Lung (tissue), 12 donors: ENCODE measurements around the gene FAM120AOS. TPM values are rescaled to one million over a fixed set of nuclear protein-coding genes. Genes with fewer than 3 reads are reported as not detected.

Source experiments
- ATAC-seq: fragments of 200-7000 bp; cut with Tn5 transposase; one replicate; pipeline ENCODE4 v1.9.1; 2020; ENCODE audit warnings: moderate number of reproducible peaks; ENCODE audit not compliant: insufficient read depth, low FRiP score
- DNase-seq, 3 donors: peaks; one replicate each; pipeline ENCODE4 v3.0.0-alpha.2; 2013 to 2017
- H3K27ac ChIP-seq, 2 donors: one replicate each; pipeline ENCODE4 v1.5.1; 2013; ENCODE audit warnings: mild to moderate bottlenecking in 2 of 2, moderate library complexity in 2 of 2, control low read depth in 1 of 2, inconsistent platforms in 1 of 2, low read depth in 1 of 2, low read length in 1 of 2
- H3K27me3 ChIP-seq, 3 donors: one replicate each; pipeline ENCODE4 v1.5.1; 2013; ENCODE audit warnings: low read length in 2 of 3; ENCODE audit not compliant: control insufficient read depth in 3 of 3, insufficient read depth in 3 of 3
- H3K36me3 ChIP-seq, 4 donors: one replicate each; pipeline ENCODE4 v1.5.1; 2013; ENCODE audit warnings: low read length in 4 of 4, mild to moderate bottlenecking in 1 of 4, moderate library complexity in 1 of 4; ENCODE audit not compliant: control insufficient read depth in 4 of 4, insufficient read depth in 4 of 4
- H3K4me1 ChIP-seq, 5 donors: one replicate each; pipeline ENCODE4 v1.5.1; 2013; ENCODE audit warnings: low read length in 5 of 5, mild to moderate bottlenecking in 2 of 5, moderate library complexity in 1 of 5; ENCODE audit not compliant: control insufficient read depth in 5 of 5, insufficient read depth in 5 of 5
- H3K4me3 ChIP-seq: one replicate; pipeline ENCODE4 v1.5.1; 2013; ENCODE audit warnings: mild to moderate bottlenecking, control low read depth, moderate library complexity
- H3K9ac ChIP-seq, 2 donors: one replicate each; pipeline ENCODE4 v1.5.1; 2013; ENCODE audit warnings: low read length in 2 of 2, control low read depth in 1 of 2; ENCODE audit not compliant: insufficient read depth in 1 of 2
- H3K9me3 ChIP-seq, 4 donors: one replicate each; pipeline ENCODE4 v1.5.1; 2013; ENCODE audit warnings: low read length in 3 of 4, mild to moderate bottlenecking in 1 of 4, moderate library complexity in 1 of 4; ENCODE audit not compliant: control insufficient read depth in 4 of 4, insufficient read depth in 3 of 4
- CTCF ChIP-seq: IDR thresholded peaks from 2 replicates; pipeline ENCODE4 v1.5.1; 2012; ENCODE audit warnings: mild to moderate bottlenecking; ENCODE audit errors: control extremely low read depth, extremely low read depth
- WGBS, 2 donors: extraction: QIAGEN DNeasy Blood & Tissue Kit; methylation state at CpG; one replicate each; pipeline ENCODE4 v1.1.7; 2013; 5-methylcytosine and 5-hydroxymethylcytosine counted together
- polyA plus RNA-seq, 2 donors: library from polyadenylated mRNA; stranded (reverse); fragments of 200-250 nt; gene quantifications; one replicate each; pipeline ENCODE4 v1.2.1, GENCODE V29; 2013
- total RNA-seq, 2 donors: library from RNA; depleted of rRNA in 1 of 2; stranded (reverse); fragments of >200 nt in 1 of 2; gene quantifications; one replicate each; pipeline ENCODE4 v1.2.1, GENCODE V29; 2014 to 2021
- donor health status: control.
- donor health status: control.
- donor health status: Bipolar disorder and iron deficiency.
- donor health status: healthy.
- donor health status: DM: yes; HTN: yes; CAD: no.

Gene FAM120AOS
- total and polyA plus RNA-seq, 4 donors: 27.2 to 51.6 (median 36.5) TPM

DNA sequence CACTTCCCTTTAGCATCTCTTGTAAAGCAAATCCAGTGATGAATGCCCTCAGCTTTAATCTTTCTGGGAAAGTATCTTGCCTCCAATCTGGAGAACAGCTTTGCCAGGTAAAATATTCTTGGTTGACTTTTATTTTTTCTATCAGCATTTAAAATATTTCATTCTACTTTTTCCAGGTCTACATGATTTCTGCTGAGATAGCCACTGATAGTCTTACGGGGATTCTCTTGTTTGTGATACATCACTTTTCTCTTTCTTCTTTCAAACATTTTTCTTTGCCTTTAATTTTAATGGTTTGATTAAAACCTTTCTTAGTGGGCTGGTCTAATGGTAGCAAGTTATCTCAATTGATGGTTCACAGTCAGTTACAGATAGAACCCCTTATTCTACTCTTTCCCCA lies 35.8 kb downstream of the FAM120AOS start:
- Histone ChIP-seq H3K9ac (no peak overlapping the region), H3K4me3 (no peak overlapping the region), H3K27ac (no peak overlapping the region), H3K36me3 (no peaks in the 10 kb centered on the region), H3K4me1 (no peaks in the 10 kb centered on the region), H3K9me3 (peaks cover 0 to 17% (median 0%) of the 10 kb centered on the region in 4 donors), H3K27me3 (no peaks in the 10 kb centered on the region)
- DNase-seq (no peak), ATAC-seq (no peak)
- TF ChIP-seq CTCF: no peak
- whole genome bisulfite sequencing, 2 donors: 96 to 97% methylated on average over 1 of the region's 1 CpG

DNA sequence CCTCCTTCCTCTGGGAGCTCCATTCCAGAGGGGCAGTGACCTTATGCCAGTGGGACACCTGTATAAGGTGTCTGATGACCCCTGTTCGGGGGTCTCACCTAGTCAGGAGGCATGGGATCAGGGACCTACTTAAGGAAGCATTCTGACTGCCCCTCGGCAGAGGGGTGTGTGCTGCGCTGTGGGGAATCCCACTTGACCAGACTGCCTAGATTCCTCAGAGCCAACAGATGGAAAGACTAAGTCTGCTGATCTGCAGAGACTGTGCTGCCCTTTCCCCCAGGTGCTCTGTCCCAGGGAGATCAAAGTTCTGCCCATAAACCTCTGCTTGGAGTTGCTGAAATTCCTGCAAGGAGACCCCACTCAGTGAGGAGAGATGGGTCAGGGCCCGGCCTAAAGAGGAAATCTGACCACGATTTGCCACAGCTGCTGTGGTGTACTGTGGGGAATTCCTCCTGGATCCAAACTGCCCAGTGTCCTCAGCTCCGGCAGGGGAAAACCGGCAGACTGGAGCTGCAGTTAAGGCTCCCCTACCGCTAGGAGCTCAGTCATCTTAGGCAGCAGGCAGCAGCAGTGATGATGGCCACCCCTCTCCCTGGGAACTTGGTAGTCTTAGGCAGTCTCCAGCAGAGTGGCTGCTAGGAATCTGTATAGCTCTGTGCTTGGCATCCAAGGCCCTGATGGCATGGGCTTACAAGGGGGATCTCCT lies 36.7 kb downstream of the FAM120AOS start:
- Histone ChIP-seq H3K9me3 (peaks cover 0 to 17% (median 0%) of the 10 kb centered on the region in 4 donors), H3K4me1 (no peaks in the 10 kb centered on the region), H3K27ac (no peak overlapping the region), H3K27me3 (no peaks in the 10 kb centered on the region), H3K4me3 (no peak overlapping the region), H3K36me3 (no peaks in the 10 kb centered on the region), H3K9ac (no peak overlapping the region)
- ATAC-seq (no peak), DNase-seq (no peak)
- no peak for TF ChIP-seq CTCF
- 83 to 90% methylated on average over 8 of the region's 8 CpGs for WGBS, 2 donors

- Histone ChIP-seq H3K36me3 (no peaks in the 10 kb centered on the region), H3K9me3 (peaks cover 0 to 17% (median 0%) of the 10 kb centered on the region in 4 donors), H3K9ac (no peak overlapping the region), H3K27me3 (no peaks in the 10 kb centered on the region), H3K4me1 (no peaks in the 10 kb centered on the region), H3K4me3 (no peak overlapping the region), H3K27ac (no peak overlapping the region)
- ATAC-seq: no peak
- DNase-seq: no peak
- TF ChIP-seq CTCF: no peak
- 94 to 97% methylated on average over 2 of the region's 2 CpGs for WGBS, 2 donors
Observed at GRCh38 chr9:93415176-93415690, 38.1 kb downstream of the FAM120AOS start.
